Brain microvascular endothelial cell (primary cell): Measurements from ENCODE around the gene BCKDHB.

ENCODE experiments used
- DNase-seq: peaks from one replicate; pipeline ENCODE4 v3.0.0-alpha.2; 2020
- H3K27ac ChIP-seq: fragments of 250-450 bp; sonication (Bioruptor Pico); 2 replicates; pipeline ENCODE4 v1.5.1; 2020; ENCODE audit warnings: mild to moderate bottlenecking, moderate library complexity
- H3K27me3 ChIP-seq: fragments of 250-450 bp; sonication (Bioruptor Pico); replicated peaks from 2 replicates; pipeline ENCODE4 v1.5.1; 2020; ENCODE audit warnings: mild to moderate bottlenecking
- H3K36me3 ChIP-seq: fragments of 250-450 bp; sonication (Bioruptor Pico); replicated peaks from 2 replicates; pipeline ENCODE4 v1.5.1; 2020; ENCODE audit warnings: mild to moderate bottlenecking
- H3K4me3 ChIP-seq: 2 replicates; pipeline ENCODE4 v1.5.1; 2011; ENCODE audit warnings: low read depth, mild to moderate bottlenecking, control low read depth, low read length, moderate library complexity
- CTCF ChIP-seq: IDR thresholded peaks from 2 replicates; pipeline ENCODE4 v1.5.1; 2011; ENCODE audit warnings: low read depth, mild to moderate bottlenecking, moderate library complexity, low read length, control low read depth, inconsistent platforms; ENCODE audit errors: missing control alignments
- in situ Hi-C: cut with HindIII; loops from 2 replicates; pipeline ENCODE4 v1.10.0; 2017; ENCODE audit warnings: low sequenced_read_pairs, low pct_ligation_motif_present

The BCKDHB gene

GRCh38 chr6:80226151-80226550, 119.7 kb downstream of the BCKDHB start:
- no peaks in the 10 kb centered on the region for H3K27me3 ChIP-seq
- in situ Hi-C loops = no loop called here
- H3K36me3 ChIP-seq = no peaks in the 10 kb centered on the region
- H3K27ac ChIP-seq = no peak overlapping the region
- no peak for TF ChIP-seq CTCF
- DNase-seq = no peak
- H3K4me3 ChIP-seq = no peak overlapping the region

GRCh38 chr6:80226699-80227098, 120.2 kb downstream of the BCKDHB start:
- no peak for DNase-seq
- Histone ChIP-seq H3K36me3 (no peaks in the 10 kb centered on the region), H3K27me3 (no peaks in the 10 kb centered on the region), H3K27ac (no peak overlapping the region), H3K4me3 (no peak overlapping the region)
- TF ChIP-seq CTCF = no peak
- in situ Hi-C loops = no loop called here

GRCh38 chr6:80227545-80228105, 121.2 kb downstream of the BCKDHB start:
- Histone ChIP-seq H3K4me3 (no peak overlapping the region), H3K36me3 (no peaks in the 10 kb centered on the region), H3K27me3 (no peaks in the 10 kb centered on the region), H3K27ac (no peak overlapping the region)
- no peak for TF ChIP-seq CTCF
- in situ Hi-C loops = no loop called here
- no peak for DNase-seq

- no peak for TF ChIP-seq CTCF
- in situ Hi-C loops = no loop called here
- no peak overlapping the region for H3K4me3 ChIP-seq
- DNase-seq = no peak
- H3K27ac ChIP-seq = no peak overlapping the region
- no peaks in the 10 kb centered on the region for H3K27me3 ChIP-seq
- no peaks in the 10 kb centered on the region for H3K36me3 ChIP-seq
Measured at GRCh38 chr6:80233262-80233661, 126.8 kb downstream of the BCKDHB start.

- Histone ChIP-seq H3K27me3 (no peaks in the 10 kb centered on the region), H3K27ac (no peak overlapping the region), H3K4me3 (no peak overlapping the region), H3K36me3 (no peaks in the 10 kb centered on the region)
- DNase-seq = no peak
- in situ Hi-C loops = no loop called here
- TF ChIP-seq CTCF = no peak
Measured at GRCh38 chr6:80233958-80234357, 127.5 kb downstream of the BCKDHB start.

GRCh38 chr6:80234401-80234800, 127.9 kb downstream of the BCKDHB start:
- DNase-seq = no peak
- in situ Hi-C loops = no loop called here
- H3K36me3 ChIP-seq = no peaks in the 10 kb centered on the region
- no peak overlapping the region for H3K27ac ChIP-seq
- TF ChIP-seq CTCF = no peak
- no peak overlapping the region for H3K4me3 ChIP-seq
- H3K27me3 ChIP-seq = no peaks in the 10 kb centered on the region
